Stimulated activated naive CD8-positive, alpha-beta T cell treated with anti-CD3 and anti-CD28 coated beads, Interleukin-15, amount 100 ng/mL, for 72 hours (primary cell): ENCODE data around the gene SIRPA.
A peak's percentile ranks its signal among the peaks of the same experiment; 100 is the strongest.

Experiments
- ATAC-seq: fragments of 150-1000 bp; cut with Tn5 transposase; 2 replicates; pipeline ENCODE4 v1.10.0; 2021; ENCODE audit warnings: mild to moderate bottlenecking, moderate library complexity
- DNase-seq, 2 donors: peaks; one replicate each; pipeline ENCODE4 v3.0.0; 2021 to 2022
- H3K27ac Mint-ChIP-seq, 2 donors: one replicate each; pipeline ENCODE4 v1.8.0; 2022; ENCODE audit warnings: mild to moderate bottlenecking in 2 of 2, mixed read lengths in 2 of 2, moderate library complexity in 2 of 2
- H3K27me3 Mint-ChIP-seq: one replicate; pipeline ENCODE4 v1.8.0; 2022; ENCODE audit warnings: mixed read lengths
- H3K4me1 Mint-ChIP-seq: one replicate; pipeline ENCODE4 v1.8.0; 2022; ENCODE audit warnings: mild to moderate bottlenecking, mixed read lengths
- H3K4me3 Mint-ChIP-seq, 2 donors: one replicate each; pipeline ENCODE4 v1.8.0; 2022; ENCODE audit warnings: mild to moderate bottlenecking in 2 of 2, mixed read lengths in 2 of 2, moderate library complexity in 1 of 2
- H3K9me3 Mint-ChIP-seq, 2 donors: one replicate each; pipeline ENCODE4 v1.8.0; 2022; ENCODE audit warnings: mixed read lengths in 2 of 2

The SIRPA gene

DNA sequence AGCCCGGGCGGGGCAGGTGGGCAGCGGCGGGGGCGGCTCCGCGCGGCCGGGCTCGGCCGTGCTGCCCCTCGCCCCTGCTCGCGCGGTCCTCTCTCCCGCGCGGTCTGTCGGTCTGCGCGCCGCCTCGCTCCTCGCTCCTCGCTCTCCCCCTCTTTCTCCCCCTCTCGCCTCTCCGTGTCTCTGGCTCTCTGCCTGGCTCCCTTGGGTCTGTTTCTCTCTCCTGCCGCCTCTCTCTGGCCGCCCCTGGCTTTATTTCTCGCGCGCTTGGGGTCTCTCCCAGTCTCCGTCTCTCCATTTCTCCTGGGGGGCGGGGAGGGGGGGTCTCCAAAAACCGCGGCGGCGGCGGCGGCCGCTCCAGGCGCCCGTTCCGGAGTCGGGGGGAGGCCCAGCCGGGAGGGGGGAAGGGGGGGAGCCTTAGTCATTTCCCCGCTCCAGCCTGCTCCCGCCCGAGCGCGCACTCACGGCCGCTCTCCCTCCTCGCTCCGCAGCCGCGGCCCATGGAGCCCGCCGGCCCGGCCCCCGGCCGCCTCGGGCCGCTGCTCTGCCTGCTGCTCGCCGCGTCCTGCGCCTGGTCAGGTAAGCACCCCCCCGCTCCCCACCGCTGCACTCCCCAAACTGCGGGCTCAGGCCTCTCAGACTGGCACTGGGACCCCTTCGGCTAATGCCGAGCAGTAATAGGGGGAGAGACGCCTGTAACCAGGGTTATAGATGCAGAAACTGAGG is at the start of gene SIRPA:
Gene SIRPA, plus strand, starts transcription at position 457 of the 723 bp plus-strand sequence. Its CDS starts 41 bp downstream, at position 498.
- Mint-ChIP-seq H3K27me3 (peaks cover 95% of the 10 kb centered on the region), H3K27ac (no peak within 1 kb of the TSS), H3K9me3 (no peaks in the 10 kb centered on the region), H3K4me3 (peak within 1 kb of the TSS; percentile 81 to 88), H3K4me1 (peaks cover 28% of the 10 kb centered on the region)
- ATAC-seq (peak; percentile 57), DNase-seq (no peak)

DNA sequence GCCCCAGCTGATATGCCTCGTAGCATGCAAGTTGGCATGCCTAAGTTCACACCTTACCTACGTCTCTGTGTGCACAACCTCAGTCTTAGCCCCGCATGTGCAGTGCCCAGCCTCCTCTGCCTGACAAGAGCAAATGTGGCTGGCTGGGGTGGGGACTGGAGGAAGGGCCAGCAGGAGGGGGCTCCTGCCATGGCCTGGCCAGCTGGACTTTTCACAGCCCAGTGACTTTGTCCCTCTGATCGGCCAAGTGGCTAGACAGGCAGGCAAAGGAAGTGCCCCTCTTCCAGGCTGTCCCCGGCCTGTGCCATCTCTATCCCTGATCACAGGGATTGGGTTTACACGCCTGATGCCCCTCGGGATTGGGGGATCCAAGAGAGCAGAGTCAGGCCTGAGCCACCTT is 49.5 kb upstream of the SIRPA start:
- Mint-ChIP-seq H3K9me3 (peaks cover 11 to 13% of the 10 kb centered on the region in 2 donors), H3K4me3 (no peak overlapping the region), H3K27me3 (peaks cover 8% of the 10 kb centered on the region), H3K27ac (no peak overlapping the region), H3K4me1 (peaks cover 21% of the 10 kb centered on the region)
- ATAC-seq (no peak), DNase-seq (no peak)

DNA sequence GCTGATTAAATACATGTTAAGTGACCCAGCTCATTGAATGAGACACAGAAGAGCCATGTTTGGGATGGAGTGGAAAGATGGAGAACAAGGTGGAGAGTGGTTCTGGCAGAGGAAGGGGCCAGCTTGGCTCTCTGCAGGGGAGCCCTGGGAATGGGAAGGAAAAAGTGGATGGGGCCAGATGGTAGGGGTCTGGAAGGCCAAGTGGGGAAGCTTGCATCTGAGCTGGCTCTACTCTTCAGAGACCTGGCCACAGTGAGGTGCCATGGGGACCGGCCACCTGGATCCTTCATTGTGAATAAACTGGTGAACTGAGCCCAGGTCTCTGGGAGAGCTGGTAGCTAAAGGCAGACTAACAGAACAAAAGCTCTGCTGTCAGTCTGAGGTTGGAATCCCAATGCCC is 48.9 kb upstream of the SIRPA start:
- Mint-ChIP-seq H3K27me3 (peaks cover 8% of the 10 kb centered on the region), H3K9me3 (peaks cover 11 to 13% of the 10 kb centered on the region in 2 donors), H3K4me3 (no peak overlapping the region), H3K4me1 (peaks cover 27% of the 10 kb centered on the region), H3K27ac (peak overlapping the region in 1 of 2 donors; percentile 10)
- no peak for DNase-seq
- ATAC-seq = no peak

DNA sequence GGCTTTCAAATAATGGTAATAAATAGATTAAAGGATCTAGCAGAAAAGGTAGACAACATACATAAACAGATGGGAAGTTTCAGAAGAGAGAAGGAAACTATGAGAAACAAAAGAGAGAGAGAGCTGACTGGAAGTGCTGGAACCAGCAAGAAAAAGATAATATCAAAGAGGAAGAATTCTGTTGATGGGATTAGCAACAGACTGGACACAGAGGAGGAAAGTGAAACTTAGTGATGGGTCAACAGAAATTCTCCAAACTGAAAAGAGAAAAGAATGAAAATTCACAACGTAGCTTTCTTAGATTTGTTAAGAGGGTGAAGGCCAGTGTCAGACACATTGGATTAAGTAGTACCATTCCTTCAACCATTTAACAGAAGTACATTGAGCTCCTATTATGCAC is 48.3 kb upstream of the SIRPA start:
- ATAC-seq (no peak), DNase-seq (no peak)
- peaks cover 8% of the 10 kb centered on the region for H3K27me3 Mint-ChIP-seq
- peaks cover 27% of the 10 kb centered on the region for H3K4me1 Mint-ChIP-seq
- H3K4me3 Mint-ChIP-seq = no peak overlapping the region
- peaks cover 11 to 13% of the 10 kb centered on the region in 2 donors for H3K9me3 Mint-ChIP-seq
- H3K27ac Mint-ChIP-seq = peak overlapping the region in 1 of 2 donors; percentile 10

DNA sequence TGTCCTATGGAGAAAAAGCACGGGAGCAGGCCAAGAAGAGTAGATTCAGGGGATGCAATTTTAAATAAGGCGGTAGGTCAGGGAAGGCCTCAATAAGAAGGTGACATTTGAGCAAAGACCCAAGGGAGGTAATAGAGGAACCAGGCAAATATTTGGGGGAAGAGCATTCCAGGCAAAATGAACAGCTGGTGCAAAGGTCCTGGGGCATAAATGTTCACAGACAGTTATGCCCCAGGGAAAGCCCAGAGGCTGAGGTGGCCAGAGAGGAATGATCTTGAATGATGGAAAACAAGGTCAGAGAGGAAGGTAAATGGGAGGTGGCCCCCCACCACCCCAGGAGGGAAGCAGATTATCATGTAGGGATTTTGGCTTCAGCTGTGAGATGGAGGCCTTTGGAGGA is 47.4 kb upstream of the SIRPA start:
- peaks cover 11 to 13% of the 10 kb centered on the region in 2 donors for H3K9me3 Mint-ChIP-seq
- peak overlapping the region in 1 of 2 donors; percentile 65 for H3K27ac Mint-ChIP-seq
- DNase-seq = no peak
- ATAC-seq = no peak
- no peak overlapping the region for H3K4me3 Mint-ChIP-seq
- H3K4me1 Mint-ChIP-seq = peaks cover 27% of the 10 kb centered on the region
- peaks cover 8% of the 10 kb centered on the region for H3K27me3 Mint-ChIP-seq

DNA sequence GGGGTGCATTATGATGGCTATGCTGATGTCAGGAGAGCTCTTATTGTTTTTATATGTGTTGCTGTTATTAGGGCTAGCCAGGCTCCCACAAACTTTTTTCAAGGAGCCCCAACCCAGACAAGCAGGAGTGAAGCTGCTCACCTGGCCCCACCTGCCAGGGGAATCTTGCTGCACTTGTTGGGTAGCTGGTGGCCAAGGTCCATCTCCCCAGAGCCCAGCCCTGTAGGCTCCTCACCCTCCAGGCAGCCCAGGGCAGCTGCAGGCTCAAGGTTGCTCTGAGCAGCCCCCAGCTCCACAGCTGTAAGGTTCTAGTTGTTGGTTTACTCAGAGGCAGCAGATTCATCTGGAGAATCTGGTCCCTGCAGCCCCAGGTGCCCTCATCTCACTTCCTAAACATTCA is 46.8 kb upstream of the SIRPA start:
- Mint-ChIP-seq H3K27ac (no peak overlapping the region), H3K9me3 (peaks cover 11 to 13% of the 10 kb centered on the region in 2 donors), H3K27me3 (peaks cover 8% of the 10 kb centered on the region), H3K4me1 (peaks cover 27% of the 10 kb centered on the region), H3K4me3 (no peak overlapping the region)
- ATAC-seq (no peak), DNase-seq (no peak)

DNA sequence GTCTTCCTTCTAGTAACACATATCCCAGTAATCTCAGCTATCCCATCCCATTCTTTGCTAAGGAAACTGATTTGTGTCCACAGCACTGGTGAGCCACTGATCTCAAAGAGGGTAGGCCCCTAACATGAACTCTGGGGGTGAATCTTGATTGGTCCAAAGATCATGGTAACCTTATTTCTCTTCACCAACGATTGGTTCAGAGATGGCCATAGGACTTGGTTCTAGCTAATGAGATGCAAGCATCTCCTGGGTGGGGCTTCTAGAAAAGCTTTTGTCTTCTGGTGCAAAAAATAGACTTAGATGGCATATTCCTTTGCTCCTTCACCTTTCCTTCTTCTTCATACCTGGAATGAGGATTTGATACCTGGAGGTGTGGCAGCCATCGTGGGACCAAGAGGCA is 43.8 kb upstream of the SIRPA start:
- Mint-ChIP-seq H3K4me1 (peaks cover 14% of the 10 kb centered on the region), H3K9me3 (peaks cover 7 to 11% of the 10 kb centered on the region in 2 donors), H3K27me3 (peaks cover 18% of the 10 kb centered on the region), H3K4me3 (no peak overlapping the region), H3K27ac (peak overlapping the region; percentile 66 to 92)
- ATAC-seq (no peak), DNase-seq (no peak)

DNA sequence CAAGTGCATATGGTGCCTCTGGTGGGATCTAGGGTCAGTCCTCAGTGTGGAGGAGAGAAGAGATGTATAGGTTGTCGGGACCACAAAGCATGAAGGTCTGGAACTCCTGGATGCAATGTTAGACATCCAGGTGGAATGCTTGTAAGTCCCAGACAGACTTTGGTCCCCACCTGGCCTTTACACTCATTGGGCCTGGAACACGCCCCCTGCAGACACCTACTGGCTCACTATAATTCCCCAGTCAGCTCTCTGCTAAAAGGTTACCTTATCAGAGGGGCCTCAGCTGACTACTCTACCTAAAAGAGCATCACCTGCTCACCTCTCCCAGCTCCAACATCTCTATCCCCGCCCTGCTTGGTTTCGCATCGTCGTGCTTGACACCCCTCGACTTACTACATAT is 41.7 kb upstream of the SIRPA start:
- Mint-ChIP-seq H3K4me1 (peaks cover 14% of the 10 kb centered on the region), H3K27me3 (peaks cover 11% of the 10 kb centered on the region), H3K9me3 (no peaks in the 10 kb centered on the region), H3K4me3 (no peak overlapping the region), H3K27ac (peak overlapping the region in 1 of 2 donors; percentile 79)
- ATAC-seq (no peak), DNase-seq (no peak)

DNA sequence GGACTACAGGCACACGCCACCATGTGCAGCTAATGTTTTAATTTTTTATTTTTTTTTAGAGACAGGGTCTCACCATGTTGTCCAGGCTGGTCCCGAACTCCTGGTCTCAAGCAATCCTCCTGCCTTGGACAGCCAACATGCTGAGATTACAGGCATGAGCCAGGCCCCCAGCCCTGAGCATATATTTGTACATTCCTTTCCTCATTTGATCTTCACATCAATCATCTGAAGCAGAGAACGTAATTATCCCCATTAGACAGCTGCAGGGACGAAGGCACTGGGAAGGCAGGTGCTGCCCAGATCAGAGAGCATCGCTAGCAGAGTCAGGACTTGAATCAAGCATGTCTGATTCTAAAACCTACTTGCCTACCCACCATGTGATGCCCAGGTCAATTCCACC is 41.0 kb upstream of the SIRPA start:
- Mint-ChIP-seq H3K9me3 (no peaks in the 10 kb centered on the region), H3K27me3 (peaks cover 11% of the 10 kb centered on the region), H3K4me1 (peaks cover 14% of the 10 kb centered on the region), H3K4me3 (no peak overlapping the region), H3K27ac (no peak overlapping the region)
- ATAC-seq (no peak), DNase-seq (no peak)

DNA sequence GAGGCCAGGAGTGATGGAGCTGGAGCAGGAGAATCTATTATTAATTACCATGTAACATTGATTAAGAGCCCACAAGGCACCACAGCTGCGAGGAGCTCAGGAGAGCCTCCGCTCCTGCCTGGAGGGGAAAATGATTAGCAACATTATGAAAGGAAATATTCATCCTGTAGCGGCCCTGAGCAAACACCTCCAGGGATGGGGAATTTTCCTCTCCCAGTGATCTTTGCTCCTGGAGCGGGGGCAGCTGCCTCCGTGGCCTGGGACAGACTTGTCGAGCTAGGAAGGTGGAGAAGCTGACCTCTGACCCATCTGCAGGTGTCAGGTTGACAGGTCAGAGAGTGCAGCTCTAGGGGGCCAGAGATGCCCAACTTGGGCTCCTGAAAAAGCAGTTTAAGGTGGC is 40.1 kb upstream of the SIRPA start:
- no peaks in the 10 kb centered on the region for H3K9me3 Mint-ChIP-seq
- ATAC-seq = no peak
- no peak overlapping the region for H3K4me3 Mint-ChIP-seq
- peaks cover 11% of the 10 kb centered on the region for H3K27me3 Mint-ChIP-seq
- DNase-seq = no peak
- H3K4me1 Mint-ChIP-seq = peaks cover 12% of the 10 kb centered on the region
- no peak overlapping the region for H3K27ac Mint-ChIP-seq

DNA sequence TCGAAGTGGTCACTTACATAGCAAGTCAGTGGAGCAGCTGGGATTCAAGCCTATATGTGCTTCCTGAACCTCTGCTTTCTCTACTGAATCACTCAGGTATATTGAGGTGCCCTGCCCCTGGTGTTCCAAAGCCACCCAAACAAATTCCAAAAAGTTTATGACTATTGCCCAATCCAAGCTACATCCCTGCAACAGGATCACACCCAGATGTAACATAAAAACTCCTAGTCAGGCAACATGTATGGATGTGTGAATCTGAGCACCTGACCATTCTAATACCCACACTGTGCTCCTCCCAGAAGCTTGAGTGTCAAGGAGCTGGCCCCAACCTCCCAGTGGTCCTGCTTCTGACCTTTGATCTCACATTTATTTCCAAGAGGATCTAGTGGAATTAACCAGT is 39.5 kb upstream of the SIRPA start:
- peaks cover 6% of the 10 kb centered on the region for H3K4me1 Mint-ChIP-seq
- DNase-seq (no peak), ATAC-seq (no peak)
- H3K27ac Mint-ChIP-seq = no peak overlapping the region
- H3K27me3 Mint-ChIP-seq = peaks cover 11% of the 10 kb centered on the region
- H3K4me3 Mint-ChIP-seq = no peak overlapping the region
- no peaks in the 10 kb centered on the region for H3K9me3 Mint-ChIP-seq

DNA sequence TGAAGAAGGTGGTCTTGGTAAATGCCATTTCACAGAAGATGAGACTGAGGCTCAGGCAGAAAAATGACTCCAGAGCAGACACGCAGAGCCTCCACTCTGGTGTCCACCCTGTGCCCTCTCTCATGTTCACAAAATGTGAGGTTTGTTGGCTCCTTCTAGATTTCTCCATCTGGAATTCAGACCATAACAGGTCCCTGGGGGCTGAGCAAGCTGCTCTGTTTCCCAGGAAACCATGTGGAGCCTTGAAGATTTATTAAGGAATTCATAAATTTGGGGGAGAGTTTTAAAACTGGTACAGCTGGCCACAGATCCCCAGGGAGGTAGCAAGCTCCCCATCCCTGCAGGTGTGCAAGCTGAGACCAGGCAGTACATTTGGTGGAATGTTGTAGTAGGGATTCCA is 38.8 kb upstream of the SIRPA start:
- DNase-seq (no peak), ATAC-seq (no peak)
- H3K27me3 Mint-ChIP-seq = peaks cover 13% of the 10 kb centered on the region
- H3K9me3 Mint-ChIP-seq = no peaks in the 10 kb centered on the region
- H3K4me1 Mint-ChIP-seq = no peaks in the 10 kb centered on the region
- H3K4me3 Mint-ChIP-seq = no peak overlapping the region
- no peak overlapping the region for H3K27ac Mint-ChIP-seq

DNA sequence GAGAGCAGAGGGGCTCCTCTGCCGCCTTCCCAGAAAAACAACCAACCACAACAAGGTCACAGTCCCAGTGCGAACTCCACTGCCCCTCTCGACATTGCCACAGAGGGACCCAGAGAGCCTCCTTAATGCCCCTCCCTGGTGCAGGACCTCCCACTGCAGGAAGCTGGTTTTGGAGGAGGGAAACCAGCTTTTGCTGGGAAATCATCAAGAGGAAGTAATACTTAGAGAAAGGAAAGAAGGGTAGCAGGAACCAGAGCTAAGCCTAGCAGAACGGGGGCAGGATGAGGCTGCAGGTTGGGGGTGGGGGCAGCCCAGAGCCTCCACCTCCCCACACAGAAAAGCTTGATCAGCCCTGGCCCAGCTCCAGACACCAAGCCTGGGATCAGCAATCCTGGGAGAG is 37.7 kb upstream of the SIRPA start:
- no peak for DNase-seq
- H3K9me3 Mint-ChIP-seq = no peaks in the 10 kb centered on the region
- no peaks in the 10 kb centered on the region for H3K4me1 Mint-ChIP-seq
- H3K4me3 Mint-ChIP-seq = no peak overlapping the region
- no peak for ATAC-seq
- H3K27me3 Mint-ChIP-seq = peaks cover 18% of the 10 kb centered on the region
- H3K27ac Mint-ChIP-seq = no peak overlapping the region

DNA sequence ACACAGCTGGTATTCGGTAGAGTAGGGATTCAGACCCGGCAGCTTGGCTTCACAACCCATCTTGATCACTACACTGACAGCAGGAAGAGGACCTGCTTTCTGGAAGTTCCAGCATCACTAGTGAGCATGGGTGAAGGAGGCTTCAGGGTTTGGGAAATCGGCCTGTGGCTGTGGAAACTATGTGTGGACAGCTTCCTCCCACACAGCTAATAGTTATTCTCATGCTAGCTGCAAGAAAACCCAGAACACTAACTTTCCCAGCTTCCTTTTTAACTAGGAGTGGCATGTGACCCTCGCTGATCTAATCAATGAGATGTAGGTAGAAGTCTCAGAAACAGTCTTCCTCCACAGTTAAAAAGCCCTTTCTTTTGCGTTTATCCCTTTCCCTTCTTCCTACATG is 36.3 kb upstream of the SIRPA start:
- peaks cover 25% of the 10 kb centered on the region for H3K27me3 Mint-ChIP-seq
- H3K27ac Mint-ChIP-seq = peak overlapping the region in 1 of 2 donors; percentile 49
- ATAC-seq = no peak
- H3K9me3 Mint-ChIP-seq = no peaks in the 10 kb centered on the region
- H3K4me1 Mint-ChIP-seq = no peaks in the 10 kb centered on the region
- no peak for DNase-seq
- no peak overlapping the region for H3K4me3 Mint-ChIP-seq

DNA sequence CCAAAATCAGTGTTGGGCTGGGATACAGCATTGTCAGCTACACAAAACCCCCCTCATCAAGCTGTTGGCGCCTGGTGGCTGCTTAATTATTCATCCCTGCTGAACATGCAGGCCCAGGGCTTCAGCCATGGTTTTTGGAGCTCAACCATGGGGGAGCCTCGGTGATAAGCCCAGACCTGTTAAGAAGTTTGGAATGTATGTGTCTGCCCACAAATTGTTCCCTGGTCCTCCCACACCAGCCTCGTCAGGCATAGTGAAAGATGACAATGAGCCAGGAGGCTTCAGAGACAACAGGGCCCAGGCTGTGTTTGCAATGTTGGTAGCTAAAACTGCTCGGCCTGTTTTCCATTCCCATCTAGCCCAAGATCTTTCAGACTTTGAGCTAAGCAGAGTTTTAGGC is 34.8 kb upstream of the SIRPA start:
- no peak for ATAC-seq
- no peak overlapping the region for H3K27ac Mint-ChIP-seq
- no peak overlapping the region for H3K4me3 Mint-ChIP-seq
- no peaks in the 10 kb centered on the region for H3K9me3 Mint-ChIP-seq
- H3K4me1 Mint-ChIP-seq = no peaks in the 10 kb centered on the region
- peaks cover 32% of the 10 kb centered on the region for H3K27me3 Mint-ChIP-seq
- no peak for DNase-seq

DNA sequence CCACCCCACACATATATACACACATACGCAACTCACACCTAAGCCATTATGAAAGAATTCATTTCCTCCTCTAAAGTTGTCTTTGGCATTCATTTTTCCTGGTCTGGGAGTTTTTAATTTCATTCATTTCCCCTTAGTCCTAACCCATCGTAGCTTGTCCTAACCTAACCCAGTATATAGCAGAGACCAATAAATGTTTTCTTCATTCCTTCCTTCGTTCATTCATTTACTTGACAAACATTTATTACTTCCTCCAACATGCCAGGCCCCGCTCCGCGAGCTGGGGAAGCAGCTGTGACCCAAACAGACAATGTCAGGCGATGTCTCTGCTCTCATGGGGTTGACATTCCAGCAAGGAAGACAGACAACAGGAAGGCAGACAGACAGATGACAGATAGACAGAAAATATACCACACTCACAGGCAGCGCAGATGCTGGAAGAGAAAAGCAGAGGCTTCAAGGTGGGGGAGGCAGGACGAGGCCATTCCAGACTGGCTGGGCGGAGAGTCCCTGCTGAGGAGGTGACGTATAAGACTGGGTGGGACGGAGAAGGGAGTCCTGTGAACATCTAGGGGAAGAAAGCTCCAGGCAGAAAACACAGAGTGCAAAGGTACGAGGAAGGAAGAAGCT is 33.7 kb upstream of the SIRPA start:
- Mint-ChIP-seq H3K27ac (no peak overlapping the region), H3K4me1 (no peaks in the 10 kb centered on the region), H3K4me3 (no peak overlapping the region), H3K27me3 (peaks cover 32% of the 10 kb centered on the region), H3K9me3 (no peaks in the 10 kb centered on the region)
- DNase-seq = no peak
- no peak for ATAC-seq
